Measurements from ENCODE around the gene HUS1.
"Not testable (repeated sequence)": the region's sequence is repeated elsewhere in the genome, so short reads cannot be mapped to it uniquely, and the experiment has no call there.

HUS1 gene

GRCh38 chr7:47943676-47944474, 35.5 kb downstream of the HUS1 start:
- DNase-seq: no peak

- not testable (repeated sequence) for DNase-seq
Observed at GRCh38 chr7:47942651-47943050, 36.8 kb downstream of the HUS1 start.

- no peak for DNase-seq
Observed at GRCh38 chr7:47942132-47942531, 37.3 kb downstream of the HUS1 start.

- DNase-seq: peak; percentile 35
Observed at GRCh38 chr7:47941136-47941844, 38.1 kb downstream of the HUS1 start.

- DNase-seq: no peak
Observed at GRCh38 chr7:47940088-47941013, 39.1 kb downstream of the HUS1 start.

- DNase-seq: no peak
Observed at GRCh38 chr7:47939425-47940036, 39.9 kb downstream of the HUS1 start.

GRCh38 chr7:47938574-47939165, 40.7 kb downstream of the HUS1 start:
- DNase-seq: no peak

GRCh38 chr7:47937711-47938573, 41.5 kb downstream of the HUS1 start:
- DNase-seq: no peak

GRCh38 chr7:47937065-47937687, 42.2 kb downstream of the HUS1 start:
- DNase-seq: peak; percentile 16

GRCh38 chr7:47936323-47936722, 43.1 kb downstream of the HUS1 start:
- DNase-seq: no peak

- DNase-seq: no peak
Observed at GRCh38 chr7:47935336-47935735, 44.1 kb downstream of the HUS1 start.

- no peak for DNase-seq
Observed at GRCh38 chr7:47934831-47935230, 44.6 kb downstream of the HUS1 start.

- no peak for DNase-seq
Observed at GRCh38 chr7:47933215-47933614, 46.2 kb downstream of the HUS1 start.

- no peak for DNase-seq
Observed at GRCh38 chr7:47932466-47933037, 46.9 kb downstream of the HUS1 start.

- peak; percentile 11 for DNase-seq
Observed at GRCh38 chr7:47932016-47932415, 47.4 kb downstream of the HUS1 start.

- no peak for DNase-seq
Observed at GRCh38 chr7:47931005-47932004, 48.1 kb downstream of the HUS1 start.

- no peak for DNase-seq
Observed at GRCh38 chr7:47924266-47924665, 55.1 kb downstream of the HUS1 start.

GRCh38 chr7:47923081-47923875, 56.1 kb downstream of the HUS1 start:
- not testable (repeated sequence) for DNase-seq

Measured in kidney glomerular epithelial cell (primary cell).